Sigmoid colon (tissue), 7 donors: ENCODE measurements around the gene PPP4R3A. TPM values are rescaled to one million over a fixed set of nuclear protein-coding genes. Genes with fewer than 3 reads are reported as not detected.

Source experiments
- DNase-seq: peaks from one replicate; pipeline ENCODE4 v3.0.0-alpha.2; 2019
- H3K27ac ChIP-seq, 4 donors: fragments of 200-600 bp; sonication (generic); one replicate each; pipeline ENCODE4 v1.5.1; 2016 to 2019; ENCODE audit warnings: mild to moderate bottlenecking in 1 of 4
- H3K27me3 ChIP-seq, 3 donors: fragments of 200-600 bp; sonication (generic); one replicate each; pipeline ENCODE4 v1.5.1; 2019; ENCODE audit warnings: mild to moderate bottlenecking in 1 of 3
- H3K36me3 ChIP-seq, 4 donors: fragments of 200-600 bp; sonication (generic); one replicate each; pipeline ENCODE4 v1.5.1; 2016 to 2019
- H3K4me1 ChIP-seq, 4 donors: fragments of 200-600 bp; sonication (generic); one replicate each; pipeline ENCODE4 v1.5.1; 2017 to 2019
- H3K4me3 ChIP-seq, 4 donors: fragments of 200-600 bp; sonication (generic); one replicate each; pipeline ENCODE4 v1.5.1; 2017 to 2019; ENCODE audit warnings: mild to moderate bottlenecking in 2 of 4, moderate library complexity in 1 of 4
- H3K9me3 ChIP-seq, 4 donors: fragments of 200-600 bp in 3 of 4; sonication (generic) in 3 of 4; one replicate each; pipeline versions ENCODE4 v1.5.1 to v1.6.1; 2013 to 2019
- CTCF ChIP-seq, 4 experiments: fragments of 450-650 bp in 3 of 4; fragments of 200-600 bp in 1 of 4; IDR thresholded peaks; one replicate each; pipeline ENCODE4 v1.5.1; 2016 to 2019; ENCODE audit warnings: antibody characterized with exemption in 4 of 4, mild to moderate bottlenecking in 3 of 4, moderate library complexity in 2 of 4
- EP300 ChIP-seq, 4 donors: sonication (generic); formaldehyde crosslinking; IDR thresholded peaks; one replicate each; pipeline ENCODE4 v1.6.1; 2017; ENCODE audit warnings: antibody characterized with exemption in 4 of 4
- POLR2A ChIP-seq, 2 donors: fragments of 450-650 bp; IDR thresholded peaks; one replicate each; pipeline ENCODE4 v1.6.1; 2016; ENCODE audit warnings: antibody characterized with exemption in 2 of 2, mild to moderate bottlenecking in 2 of 2, moderate library complexity in 2 of 2
- POLR2AphosphoS5 ChIP-seq, 4 donors: sonication (generic); formaldehyde crosslinking; IDR thresholded peaks; one replicate each; pipeline ENCODE4 v1.6.1; 2017; ENCODE audit warnings: antibody characterized with exemption in 4 of 4
- WGBS, 2 donors: extraction: QIAGEN DNeasy Blood & Tissue Kit; methylation state at CpG; one replicate each; pipeline ENCODE4 v1.1.7; 2013; 5-methylcytosine and 5-hydroxymethylcytosine counted together
- intact Hi-C: fragments of 100-400 bp; cut with DNase I; formaldehyde crosslinking; loops from one replicate; pipeline ENCODE4 v1.15.1; 2023
- polyA plus RNA-seq, 3 donors: library from polyadenylated mRNA; stranded (reverse); fragments of 200-250 nt; gene quantifications; one replicate each; pipeline ENCODE4 v1.2.3, GENCODE V29; 2013
- total RNA-seq, 4 donors: library from RNA; depleted of rRNA; stranded (reverse); fragments of >200 nt; gene quantifications; one replicate each; pipeline ENCODE4 v1.1.0, GENCODE V29; 2016
- donor health status: healthy with polysubstance abuse.
- donor health status: Bipolar disorder and iron deficiency.
- donor health status: healthy.

Gene PPP4R3A
- total and polyA plus RNA-seq, 7 donors: 46.2 to 92.2 (median 74.1) TPM

- Histone ChIP-seq H3K36me3 (peaks cover 0 to 40% (median 15%) of the 10 kb centered on the region in 4 donors), H3K9me3 (no peaks in the 10 kb centered on the region), H3K27ac (no peak overlapping the region), H3K27me3 (no peaks in the 10 kb centered on the region), H3K4me3 (no peak overlapping the region), H3K4me1 (no peaks in the 10 kb centered on the region)
- no peak for DNase-seq
- intact Hi-C loops: no loop called here
- 95 to 97% methylated on average over 3 of the region's 3 CpGs for WGBS, 2 donors
- peak in 1 of 4 donors; percentile 13 for TF ChIP-seq EP300 (IDR thresholded peaks at IDR 0.05)
- TF ChIP-seq POLR2A (IDR thresholded peaks at IDR 0.05): no peak
Measured at GRCh38 chr14:91454580-91454979, 55.5 kb downstream of the PPP4R3A start.

- Histone ChIP-seq H3K36me3 (peaks cover 0 to 36% (median 13%) of the 10 kb centered on the region in 4 donors), H3K27ac (no peak overlapping the region), H3K4me3 (no peak overlapping the region), H3K9me3 (no peaks in the 10 kb centered on the region), H3K27me3 (no peaks in the 10 kb centered on the region), H3K4me1 (no peaks in the 10 kb centered on the region)
- no peak for TF ChIP-seq EP300 (IDR thresholded peaks at IDR 0.05)
- no peak for TF ChIP-seq POLR2AphosphoS5 (IDR thresholded peaks at IDR 0.05)
- no peak for TF ChIP-seq POLR2A (IDR thresholded peaks at IDR 0.05)
- TF ChIP-seq CTCF (IDR thresholded peaks at IDR 0.05): no peak
- intact Hi-C loops: no loop called here
- DNase-seq: no peak
Measured at GRCh38 chr14:91454155-91454554, 56.0 kb downstream of the PPP4R3A start.

- Histone ChIP-seq H3K27me3 (no peaks in the 10 kb centered on the region), H3K36me3 (peaks cover 0 to 32% (median 10%) of the 10 kb centered on the region in 4 donors), H3K9me3 (no peaks in the 10 kb centered on the region), H3K4me1 (no peaks in the 10 kb centered on the region), H3K4me3 (no peak overlapping the region), H3K27ac (no peak overlapping the region)
- TF ChIP-seq POLR2A (IDR thresholded peaks at IDR 0.05) (no peak), POLR2AphosphoS5 (IDR thresholded peaks at IDR 0.05) (peak in 1 of 4 donors; percentile 26), EP300 (IDR thresholded peaks at IDR 0.05) (no peak), CTCF (IDR thresholded peaks at IDR 0.05) (no peak)
- DNase-seq: no peak
- intact Hi-C loops: no loop called here
- 36 to 78% methylated on average over 5 of the region's 5 CpGs for WGBS, 2 donors
Measured at GRCh38 chr14:91453744-91454143, 56.4 kb downstream of the PPP4R3A start.

- WGBS, 2 donors: 84 to 89% methylated on average over 6 of the region's 6 CpGs
Measured at GRCh38 chr14:91444335-91445020, 65.6 kb downstream of the PPP4R3A start.

GRCh38 chr14:91439345-91439744, 70.8 kb downstream of the PPP4R3A start:
- Histone ChIP-seq H3K27ac (no peak overlapping the region), H3K4me1 (no peaks in the 10 kb centered on the region), H3K4me3 (no peak overlapping the region), H3K9me3 (peaks cover 0 to 6% (median 0%) of the 10 kb centered on the region in 4 donors), H3K27me3 (peaks cover 0 to 3% (median 0%) of the 10 kb centered on the region in 3 donors), H3K36me3 (no peaks in the 10 kb centered on the region)
- intact Hi-C loops: no loop called here
- no peak for TF ChIP-seq EP300 (IDR thresholded peaks at IDR 0.05)
- TF ChIP-seq POLR2AphosphoS5 (IDR thresholded peaks at IDR 0.05): no peak
- TF ChIP-seq CTCF (IDR thresholded peaks at IDR 0.05): no peak
- no peak for TF ChIP-seq POLR2A (IDR thresholded peaks at IDR 0.05)
- no peak for DNase-seq
- 93 to 100% methylated on average over 1 of the region's 1 CpG for WGBS, 2 donors

More at GRCh38 chr14:91444335-91445020, 65.6 kb downstream of the PPP4R3A start:
- Histone ChIP-seq H3K9me3 (no peaks in the 10 kb centered on the region), H3K27ac (no peak overlapping the region), H3K4me1 (no peaks in the 10 kb centered on the region), H3K27me3 (peaks cover 0 to 3% (median 0%) of the 10 kb centered on the region in 3 donors), H3K4me3 (no peak overlapping the region), H3K36me3 (no peaks in the 10 kb centered on the region)
- intact Hi-C loops: no loop called here
- DNase-seq: no peak
- TF ChIP-seq POLR2AphosphoS5 (IDR thresholded peaks at IDR 0.05): no peak
- TF ChIP-seq CTCF (IDR thresholded peaks at IDR 0.05): no peak
- TF ChIP-seq EP300 (IDR thresholded peaks at IDR 0.05): no peak
- TF ChIP-seq POLR2A (IDR thresholded peaks at IDR 0.05): no peak
